GM19452 (cell line): ENCODE measurements around the gene GBA3.

Source experiments
- ATAC-seq: cut with Tn5 transposase; IDR thresholded peaks from one replicate; pipeline ENCODE4 v1.9.1; 2021; ENCODE audit not compliant: unreplicated experiment

The GBA3 gene

DNA sequence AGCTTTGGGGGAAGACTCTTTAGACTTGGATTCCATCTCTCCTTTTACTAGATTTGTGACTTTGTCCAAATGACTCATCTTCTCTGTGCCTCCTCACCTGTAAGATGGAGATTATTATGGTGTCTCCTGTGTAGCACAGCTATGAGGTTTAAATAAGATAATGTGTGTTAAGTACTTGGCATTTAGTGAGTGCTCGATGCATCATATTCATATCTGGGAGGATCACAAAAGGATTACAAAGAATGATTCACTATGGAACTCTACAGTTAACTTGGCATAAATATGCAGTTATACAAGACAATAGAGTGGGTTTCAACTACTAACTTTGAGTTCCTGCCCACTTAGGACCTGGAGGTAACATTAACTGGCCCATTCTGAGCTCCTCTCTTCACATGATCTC is 2.3 kb downstream of the GBA3 start:
- no peak for ATAC-seq

DNA sequence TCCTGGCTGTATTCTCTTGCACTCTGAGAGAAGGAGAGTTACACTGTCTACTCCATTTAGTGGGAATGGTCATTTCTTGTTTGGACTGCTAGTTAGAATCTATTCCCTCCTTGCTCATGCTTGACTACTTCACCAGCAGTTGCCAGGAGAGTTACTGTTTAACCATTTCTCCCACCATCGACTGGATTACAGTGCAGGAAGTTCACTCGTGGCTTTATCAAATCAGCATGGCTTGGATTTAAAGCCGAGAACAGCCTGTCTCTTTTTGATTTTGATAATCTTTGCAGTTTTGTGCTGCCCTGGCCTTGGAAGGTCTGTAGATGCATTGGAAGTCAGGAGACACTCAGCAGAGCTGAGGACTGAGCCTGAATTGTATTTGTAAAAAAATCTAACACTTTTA is 3.2 kb downstream of the GBA3 start:
- no peak for ATAC-seq

DNA sequence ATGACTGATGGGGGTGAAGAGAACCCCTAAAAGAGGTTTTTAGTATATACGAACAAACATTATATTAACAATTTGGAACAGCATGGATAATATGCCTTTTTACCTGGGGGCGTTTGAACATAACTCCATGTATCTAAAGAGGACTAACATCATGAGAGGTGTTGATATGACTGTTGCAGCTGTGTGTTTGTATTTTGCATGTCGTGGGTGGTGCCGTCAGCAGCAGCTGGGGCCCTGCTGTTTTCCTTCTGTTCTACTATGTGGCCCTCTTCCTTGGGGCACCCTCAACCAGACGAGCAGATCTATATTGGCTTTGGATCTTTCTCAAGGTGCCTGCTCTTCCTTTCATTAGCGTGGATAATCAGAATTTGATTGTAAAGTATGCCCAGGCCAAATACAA is 11.2 kb downstream of the GBA3 start:
- no peak for ATAC-seq

DNA sequence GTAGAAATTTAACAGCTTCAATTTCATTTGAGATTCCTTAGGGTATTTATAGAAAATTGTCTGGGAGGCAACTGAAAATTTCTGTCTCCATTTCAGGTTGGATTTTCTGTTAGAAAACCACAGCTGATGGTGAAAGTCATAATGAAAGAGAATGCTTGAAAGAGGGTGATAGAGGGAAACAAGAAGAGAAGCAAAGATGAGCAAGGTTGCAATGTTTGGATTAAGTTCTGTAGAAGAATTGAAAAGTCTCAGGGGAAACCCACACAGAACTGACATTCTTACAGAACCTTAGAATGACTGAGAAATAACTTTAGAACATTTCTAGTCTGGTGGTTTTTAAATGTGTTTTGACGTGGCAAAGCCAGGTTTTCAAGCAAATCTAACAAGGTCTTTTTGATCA is 14.7 kb downstream of the GBA3 start:
- no peak for ATAC-seq

DNA sequence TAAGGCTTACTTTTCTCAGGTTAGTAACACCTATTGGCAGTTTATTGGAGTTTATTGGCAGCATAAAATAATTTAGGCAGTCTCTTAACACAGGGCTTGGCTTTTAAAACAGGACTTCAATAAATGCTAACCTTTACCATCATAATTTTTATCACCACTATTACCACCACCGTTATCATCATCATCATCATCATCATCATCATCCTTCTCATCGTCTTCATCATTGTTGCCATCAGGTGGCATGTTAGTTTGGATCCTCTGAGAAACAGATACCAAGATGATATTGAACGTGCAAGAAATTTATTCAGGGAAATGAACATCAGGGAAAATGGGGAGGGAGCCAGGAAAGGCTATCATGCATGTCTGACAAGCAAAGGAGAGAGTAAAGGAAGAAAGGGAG is 16.2 kb downstream of the GBA3 start:
- no peak for ATAC-seq

DNA sequence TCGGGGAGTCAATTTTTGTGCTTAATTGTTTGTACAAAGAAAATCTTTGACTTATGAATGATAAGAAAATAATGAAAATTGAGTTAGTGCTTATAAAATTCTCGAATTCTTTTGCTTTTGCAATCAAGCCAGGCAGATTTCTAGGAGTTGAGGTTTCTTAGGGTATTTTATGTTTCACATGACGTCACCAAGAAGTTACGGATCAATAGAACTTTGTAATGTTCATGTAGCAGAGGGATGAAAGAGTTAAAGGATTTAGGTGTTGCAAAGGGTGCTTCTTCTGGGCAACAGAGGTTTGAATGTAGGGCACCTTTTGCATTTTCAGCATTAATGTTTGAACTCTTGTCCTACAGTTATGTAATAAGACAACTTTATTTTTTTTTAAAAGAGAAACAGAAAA is 19.4 kb downstream of the GBA3 start:
- no peak for ATAC-seq

DNA sequence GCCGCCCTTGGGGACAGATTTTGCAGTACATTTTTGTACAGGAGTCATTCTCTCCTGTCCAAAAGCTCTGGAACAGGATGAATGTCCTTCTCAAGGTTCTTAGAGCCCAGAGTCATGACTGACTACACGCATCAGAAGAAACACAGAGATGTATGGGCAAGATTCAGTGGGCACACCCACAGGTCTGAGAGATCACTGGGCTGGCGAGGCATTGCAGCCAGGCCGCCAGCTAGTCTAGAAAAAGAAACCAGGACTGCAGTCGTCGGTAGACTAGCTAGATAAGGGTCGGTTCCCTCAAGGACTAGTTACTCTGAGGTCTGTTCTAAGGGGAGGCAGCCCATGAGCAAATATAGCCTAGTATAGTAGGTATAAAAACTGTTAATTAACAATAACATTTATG is 19.8 kb downstream of the GBA3 start:
- ATAC-seq: no peak

DNA sequence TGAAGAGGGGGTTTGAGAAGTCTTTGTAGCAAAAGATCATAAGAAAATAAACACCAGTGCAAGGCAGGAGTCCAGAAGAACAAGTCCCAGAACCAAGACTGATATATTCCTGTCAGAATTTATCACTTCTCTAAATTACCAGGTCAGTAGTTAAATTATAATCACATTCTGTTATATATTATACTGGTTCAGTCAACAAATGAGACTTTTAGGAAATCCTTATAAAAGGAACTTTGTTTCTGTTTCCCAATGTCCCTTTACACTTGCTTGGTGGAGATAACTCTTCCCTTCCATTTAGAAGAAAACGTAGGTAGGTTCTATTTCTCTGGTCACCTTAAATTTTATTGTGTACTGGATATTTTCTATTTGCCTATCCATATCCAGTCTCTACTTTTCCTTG is 21.1 kb downstream of the GBA3 start:
- no peak for ATAC-seq

DNA sequence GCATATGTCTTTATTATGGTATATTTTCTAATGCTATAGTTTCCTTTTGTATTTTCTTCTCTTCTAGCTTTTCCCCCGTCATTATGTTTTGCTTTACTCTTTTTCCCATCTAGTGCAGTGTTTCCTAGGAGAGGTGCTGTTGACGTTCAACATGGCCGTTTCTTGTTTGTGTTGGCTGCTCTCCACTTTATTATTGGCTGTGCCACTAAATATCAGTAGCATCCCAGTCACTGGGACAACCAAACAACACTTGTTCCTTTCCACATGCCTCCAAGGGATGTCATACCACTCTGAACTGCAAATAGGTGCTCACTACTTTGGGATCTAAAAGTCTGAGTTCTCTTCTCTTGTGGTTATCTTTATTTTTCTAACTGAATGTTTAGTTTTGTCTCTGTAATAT is 26.5 kb downstream of the GBA3 start:
- ATAC-seq: no peak

DNA sequence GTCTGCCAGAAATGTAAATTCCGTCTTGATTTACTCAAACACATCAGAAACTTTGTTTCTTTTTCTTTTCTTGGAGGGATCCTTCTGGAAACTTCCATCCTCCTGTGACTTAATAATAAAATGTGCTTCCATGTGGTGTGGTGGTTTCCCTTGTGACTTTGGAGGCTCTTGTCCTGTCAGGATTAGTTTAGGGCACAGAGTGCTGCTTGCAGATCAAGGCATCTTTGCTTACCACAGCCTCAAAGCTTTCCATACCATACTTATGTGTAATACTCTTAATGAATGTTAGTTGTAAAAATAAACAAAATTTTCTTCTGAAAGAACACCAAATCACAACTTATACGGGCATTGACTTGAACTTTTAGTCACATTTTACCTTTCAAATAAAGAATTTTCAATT is 27.4 kb downstream of the GBA3 start:
- no peak for ATAC-seq

DNA sequence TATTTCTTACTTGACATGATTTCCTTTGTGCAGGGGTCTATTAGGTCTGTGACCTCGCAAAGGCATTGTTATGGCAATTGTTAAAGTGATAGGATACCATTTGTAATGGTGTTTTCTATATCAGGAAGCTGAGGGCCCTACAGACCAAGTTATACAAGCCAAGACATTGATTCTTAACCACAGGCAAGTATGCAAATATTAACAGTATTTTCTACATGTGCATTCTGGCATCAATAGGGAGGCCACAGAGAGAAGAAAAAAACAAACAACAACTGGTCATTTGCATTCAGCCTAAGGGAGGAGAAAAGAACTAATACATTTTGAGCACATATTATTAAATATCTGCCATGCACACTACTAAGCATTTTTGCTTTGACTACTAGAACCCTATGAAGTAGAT is 28.5 kb downstream of the GBA3 start:
- ATAC-seq: no peak

DNA sequence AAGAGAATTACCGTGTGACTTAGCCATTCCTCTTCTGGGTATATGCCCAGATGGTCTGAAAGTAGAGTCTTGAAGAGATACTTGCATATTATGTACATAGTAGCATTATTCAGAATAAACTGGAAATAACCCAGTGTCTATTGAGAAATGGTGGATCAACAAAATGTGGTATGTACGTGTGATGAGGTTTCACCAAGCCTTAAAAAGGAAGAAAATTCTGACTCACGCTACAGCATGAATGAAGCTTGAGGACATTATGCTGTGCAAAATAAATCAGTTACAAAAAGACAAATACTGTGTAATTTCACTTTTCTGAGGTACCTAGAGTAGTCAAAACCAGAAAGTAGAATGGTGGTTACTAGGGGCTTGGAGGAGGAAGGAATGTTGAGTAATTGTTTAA is 37.3 kb downstream of the GBA3 start:
- no peak for ATAC-seq

DNA sequence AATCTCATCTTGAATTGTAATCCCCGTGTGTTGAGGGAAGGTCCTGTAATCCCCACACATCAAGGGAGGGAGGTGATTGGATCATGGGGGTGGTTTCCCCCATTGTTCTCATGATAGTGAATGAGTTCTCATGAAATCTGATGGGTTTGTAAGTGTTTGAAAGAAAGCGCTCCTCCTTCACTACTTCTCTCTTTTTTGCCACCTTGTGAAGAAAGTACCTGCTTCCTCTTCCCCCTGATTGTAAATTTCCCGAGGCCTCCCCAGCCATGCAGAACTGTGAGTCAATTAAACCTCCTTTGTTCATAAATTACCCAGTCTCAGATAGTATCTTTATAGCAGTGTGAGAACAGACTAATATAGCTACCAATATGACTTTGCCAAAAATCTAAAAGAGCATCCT is 41.1 kb downstream of the GBA3 start:
- ATAC-seq: no peak

DNA sequence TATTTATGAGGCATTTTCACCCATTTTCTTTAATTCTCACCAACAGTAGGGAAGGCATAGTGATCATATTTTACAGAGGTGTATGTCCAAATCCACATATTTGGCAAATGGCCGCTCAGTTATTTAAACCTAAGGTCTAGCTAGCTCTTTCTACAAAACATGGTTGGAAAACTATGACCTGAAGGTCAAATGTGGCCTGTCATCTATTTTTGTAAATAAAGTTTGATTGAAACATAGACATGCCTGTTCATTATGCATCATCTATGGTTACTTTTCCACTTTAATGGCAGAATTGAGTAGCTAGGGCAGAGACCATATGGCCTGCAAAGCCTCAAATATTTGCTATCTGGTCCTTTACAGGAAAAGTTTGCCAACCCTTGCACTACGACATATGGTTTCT is 44.2 kb downstream of the GBA3 start:
- no peak for ATAC-seq

DNA sequence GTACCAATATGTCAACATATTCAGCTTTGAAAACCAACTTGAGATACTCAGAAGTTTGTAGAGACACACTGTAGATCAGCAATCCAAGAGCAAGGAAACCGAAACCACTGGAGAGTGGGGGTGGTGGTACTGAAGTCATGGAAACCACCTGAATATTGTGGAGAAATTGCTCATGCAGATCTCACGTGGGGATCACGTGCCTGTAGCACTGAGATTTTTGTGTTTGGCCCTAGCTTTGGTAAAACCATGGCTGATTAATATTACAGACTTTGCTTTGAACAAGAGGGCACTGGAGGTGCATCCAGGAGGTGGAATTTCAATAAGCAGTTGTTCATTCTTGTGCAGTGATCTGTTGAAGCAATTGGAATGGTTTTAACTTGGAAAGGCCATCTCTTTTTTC is 47.2 kb downstream of the GBA3 start:
- ATAC-seq: no peak

DNA sequence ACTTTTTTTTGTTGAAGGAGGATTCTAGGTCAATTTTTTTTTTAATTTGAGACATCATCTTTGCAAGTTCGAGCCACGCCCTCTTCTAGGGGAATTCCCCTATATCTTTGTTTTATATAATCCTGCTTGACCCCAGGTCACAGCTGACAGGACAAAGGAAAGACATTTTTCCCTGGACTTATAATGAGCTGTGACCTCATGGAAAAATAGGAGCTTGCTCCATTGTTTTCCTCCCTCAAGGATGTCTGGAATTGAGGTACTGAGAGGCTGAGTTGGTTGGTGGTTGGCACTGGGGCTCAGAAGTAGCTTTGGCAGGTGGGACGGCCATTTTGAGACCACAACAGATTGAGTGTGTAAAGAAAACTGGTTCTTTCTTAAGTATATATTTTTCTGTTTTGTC is 49.0 kb downstream of the GBA3 start:
- ATAC-seq: no peak

DNA sequence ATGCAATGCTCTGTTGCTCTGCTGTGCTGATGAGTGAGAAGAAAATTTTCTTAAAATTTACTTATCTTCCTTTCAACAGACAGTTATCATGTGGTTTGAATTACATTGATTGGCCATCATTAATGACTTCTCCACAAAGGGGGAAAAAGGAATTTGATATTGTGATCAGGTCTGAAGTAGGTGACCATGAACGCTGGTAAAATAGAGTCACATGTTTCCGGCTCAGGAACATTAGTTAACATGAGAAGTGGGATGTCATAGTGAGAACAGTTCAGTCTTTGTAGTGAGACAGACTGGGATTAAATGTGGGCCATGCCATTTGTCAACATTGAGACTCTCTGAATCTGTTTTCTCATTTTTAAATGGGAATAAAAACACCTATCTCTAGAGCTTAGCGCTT is 50.6 kb downstream of the GBA3 start:
- ATAC-seq: no peak

DNA sequence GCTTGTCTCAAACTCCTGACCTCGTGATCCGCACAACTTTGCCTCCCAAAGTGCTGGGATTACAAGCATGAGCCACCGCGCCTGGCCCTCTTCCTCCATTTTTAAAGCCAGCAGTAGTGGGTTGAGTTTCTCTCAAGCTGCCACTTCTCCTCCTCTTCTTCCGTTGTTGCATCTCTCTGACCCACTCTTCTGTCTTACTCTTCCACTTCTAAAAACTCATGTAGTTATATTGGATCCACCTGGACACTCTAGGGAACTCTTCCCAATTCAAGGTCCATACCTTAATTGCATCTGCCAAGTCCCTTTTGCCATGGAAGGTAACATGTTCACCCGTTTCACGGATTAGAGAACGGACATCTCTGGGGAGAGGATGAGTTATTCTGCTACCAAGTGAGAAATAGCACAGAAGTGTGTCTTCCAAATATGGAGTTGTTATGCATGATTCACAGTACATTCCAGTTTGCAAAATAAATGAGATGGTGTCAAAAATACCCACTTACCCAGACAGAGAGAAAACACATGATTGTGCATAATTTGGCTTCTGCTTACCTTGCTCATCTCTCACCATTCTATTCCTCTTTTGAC is 51.8 kb downstream of the GBA3 start:
- ATAC-seq: no peak

DNA sequence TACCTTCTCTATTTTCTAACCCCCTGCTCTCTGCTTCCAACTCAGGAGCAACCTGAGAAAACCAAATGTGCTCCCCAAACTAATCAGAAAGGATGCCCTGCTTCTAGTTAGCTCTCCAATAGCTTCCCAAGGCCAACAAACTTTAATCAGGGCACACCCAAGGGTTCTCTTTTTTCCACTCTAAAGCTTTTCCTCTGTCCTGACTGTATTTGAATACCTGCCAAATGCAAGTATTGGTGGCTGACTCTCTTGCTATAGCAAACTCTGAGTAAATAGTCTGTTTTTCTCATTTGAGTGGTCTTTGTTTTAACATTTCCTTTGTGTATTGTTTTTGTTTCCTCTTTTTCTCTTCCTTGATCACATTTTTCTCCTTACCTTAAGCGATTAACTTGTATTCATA is 52.5 kb downstream of the GBA3 start:
- no peak for ATAC-seq

DNA sequence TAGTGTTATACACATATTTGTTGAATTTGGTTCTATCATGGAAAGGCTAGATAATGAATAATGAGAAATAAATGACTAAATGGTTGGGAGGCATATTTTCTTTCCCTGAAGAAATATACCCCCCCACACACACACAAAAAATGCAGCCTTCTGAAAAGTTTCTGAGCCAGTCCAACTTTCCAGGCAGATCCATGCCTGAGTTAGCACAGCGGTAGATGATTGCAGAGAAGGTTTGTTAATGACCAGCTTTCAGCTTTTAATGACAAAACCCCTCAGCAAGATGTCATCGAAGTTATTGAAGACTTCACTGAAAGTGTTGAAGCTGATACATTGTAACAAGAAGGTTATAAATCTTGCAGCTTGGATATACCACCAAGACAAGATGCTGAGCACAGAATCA is 61.4 kb downstream of the GBA3 start:
- no peak for ATAC-seq

DNA sequence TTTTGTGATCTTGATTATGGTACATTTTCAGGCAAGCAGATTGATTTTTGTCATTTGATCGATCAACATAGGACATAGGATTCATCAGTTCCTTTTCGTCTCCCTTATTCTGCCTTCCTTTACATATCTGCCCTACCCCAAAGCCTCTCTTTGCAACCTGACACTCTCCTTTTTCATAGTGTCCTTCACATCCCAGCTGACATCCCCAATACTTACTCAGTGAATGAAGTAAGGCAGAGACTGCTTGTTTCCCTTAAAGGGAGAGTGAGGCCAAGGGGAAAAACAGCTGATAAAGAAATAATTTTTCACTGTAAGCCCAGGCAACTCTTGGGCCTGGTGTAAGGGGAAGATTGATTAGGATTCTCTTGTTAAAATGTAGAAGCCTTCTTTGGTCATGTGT is 69.8 kb downstream of the GBA3 start:
- ATAC-seq: no peak

DNA sequence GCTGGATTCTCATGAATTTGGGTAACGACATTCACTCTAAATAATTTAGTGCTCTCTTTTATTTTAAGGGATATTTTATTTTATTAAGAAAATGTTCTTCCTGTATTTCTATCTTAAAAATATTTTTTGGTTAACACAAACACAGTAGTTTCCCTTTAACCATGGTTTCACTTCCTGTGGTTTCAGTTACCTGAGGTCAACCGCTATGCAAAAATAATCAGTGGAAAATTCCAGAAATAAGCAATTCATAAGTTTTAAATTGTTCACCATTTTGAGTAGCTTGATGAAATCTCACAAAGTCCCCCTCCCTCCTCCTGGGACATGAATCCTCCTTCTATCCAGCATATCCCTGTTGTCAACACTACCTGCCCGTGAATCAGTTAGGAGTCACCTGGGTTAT is 71.4 kb downstream of the GBA3 start:
- ATAC-seq: no peak

DNA sequence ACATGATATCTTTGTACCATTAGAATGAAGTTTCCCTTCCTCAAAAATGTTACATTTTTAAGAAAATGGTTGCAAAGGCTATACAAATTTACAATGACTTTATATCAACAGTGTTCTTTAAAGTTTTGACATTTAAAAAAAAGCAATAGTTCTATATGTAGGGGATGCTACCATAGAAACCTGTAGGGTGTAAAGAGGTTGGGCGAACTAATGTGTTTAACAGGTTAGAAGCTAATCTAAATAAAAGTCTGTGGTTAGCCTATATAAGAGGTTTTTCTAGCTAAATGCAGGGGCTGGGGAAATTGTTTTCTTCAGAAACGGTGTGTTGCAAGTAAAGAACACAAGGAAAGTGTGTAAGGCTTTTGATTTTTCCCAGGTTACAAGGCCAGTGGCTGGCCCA is 73.3 kb downstream of the GBA3 start:
- ATAC-seq: no peak
